Panc1 (cell line): ENCODE results near the gene EHHADH. TPM values are rescaled to one million over a fixed set of nuclear protein-coding genes. Genes with fewer than 3 reads are reported as not detected.

Experiments
- ATAC-seq: fragments of 200-7000 bp; cut with Tn5 transposase; 2 replicates; pipeline ENCODE4 v1.9.1; 2020; ENCODE audit warnings: mild to moderate bottlenecking, moderate library complexity
- BruUV-seq: library from RNA; stranded (reverse); fragments of 400-500 nt; replicated peaks from 2 replicates; lab custom pipeline; 2021; lab: Mats Ljungman, UMichigan
- CTCF ChIA-PET: fragments of 300-600 bp; sonication (Branson Sonifier 250); formaldehyde crosslinking; loops from one replicate; lab custom pipeline; 2022; ENCODE audit warnings: antibody characterized with exemption; lab: Charles Lee
- POLR2A ChIA-PET: fragments of 300-600 bp; sonication (Branson Sonifier 250); formaldehyde crosslinking; loops from one replicate; lab custom pipeline; 2022; ENCODE audit warnings: antibody characterized with exemption; lab: Charles Lee
- DNase-seq: peaks from one replicate; pipeline ENCODE4 v3.0.0-alpha.2; 2010; ENCODE audit warnings: low read depth, low spot score
- H3K27ac ChIP-seq: 2 replicates; pipeline ENCODE4 v1.5.1; 2011; ENCODE audit warnings: mild to moderate bottlenecking, low read length, inconsistent platforms
- H3K27me3 ChIP-seq: fragments of 200-500 bp; sonication (Bioruptor generic); 2 replicates; pipeline ENCODE4 v1.6.0; 2014; ENCODE audit warnings: low read length, inconsistent platforms; ENCODE audit not compliant: control insufficient read depth, insufficient read depth
- H3K36me3 ChIP-seq: fragments of 200-500 bp; sonication (Bioruptor generic); 2 replicates; pipeline ENCODE4 v1.5.1; 2014; ENCODE audit warnings: inconsistent platforms, mild to moderate bottlenecking, low read length, moderate library complexity; ENCODE audit not compliant: control insufficient read depth, insufficient read depth
- H3K4me1 ChIP-seq: 2 replicates; pipeline ENCODE4 v1.5.1; 2011; ENCODE audit warnings: inconsistent platforms, mild to moderate bottlenecking, low read length, moderate library complexity; ENCODE audit not compliant: control insufficient read depth, insufficient read depth
- H3K4me3 ChIP-seq, 2 experiments: 2 replicates each; pipeline ENCODE4 v1.5.1; 2011 to 2012; ENCODE audit warnings: low read depth in 2 of 2, low read length in 2 of 2, mild to moderate bottlenecking in 2 of 2, inconsistent platforms in 1 of 2, moderate library complexity in 1 of 2
- H3K9me3 ChIP-seq: fragments of 200-500 bp; sonication (Bioruptor generic); 2 replicates; pipeline ENCODE4 v1.5.1; 2014; ENCODE audit warnings: low read depth, mild to moderate bottlenecking, inconsistent platforms, low read length, moderate library complexity; ENCODE audit not compliant: control insufficient read depth, insufficient read depth
- POLR2AphosphoS5 ChIP-seq: IDR thresholded peaks from 2 replicates; pipeline ENCODE4 v1.6.1; 2012; ENCODE audit warnings: mild to moderate bottlenecking, low read depth, low read length, moderate library complexity
- SIN3A ChIP-seq: IDR thresholded peaks from 2 replicates; pipeline ENCODE4 v1.6.1; 2012; ENCODE audit warnings: low read depth, mild to moderate bottlenecking, low read length, moderate library complexity, borderline replicate concordance; ENCODE audit not compliant: insufficient read depth
- TCF7L2 ChIP-seq: IDR thresholded peaks from 2 replicates; pipeline ENCODE4 v1.6.1; 2011; ENCODE audit warnings: mild to moderate bottlenecking, low read depth, low read length, inconsistent platforms
- in situ Hi-C: cut with HindIII; loops from 2 replicates; pipeline ENCODE4 v1.10.0; 2016; ENCODE audit warnings: low sequenced_read_pairs, low pct_unique_long_range_greater_than_20kb
- intact Hi-C: fragments of 100-400 bp; cut with micrococcal nuclease; formaldehyde crosslinking; loops from one replicate; pipeline ENCODE4 v1.10.0; 2022; ENCODE audit not compliant: unreplicated experiment
- total RNA-seq: library from RNA; stranded (reverse); gene quantifications from one replicate; pipeline ENCODE4 v1.2.1, GENCODE V29; 2021; ENCODE audit not compliant: unreplicated experiment
- TF ChIP-seq, protein P1 (sequence below): fragments of 450-650 bp; IDR thresholded peaks from 2 replicates; pipeline ENCODE4 v1.5.1; 2017; ENCODE audit warnings: mild to moderate bottlenecking
- TF ChIP-seq, protein P2 (sequence below), 2 experiments: IDR thresholded peaks; 2 replicates each; pipeline ENCODE4 v1.6.1; 2011 to 2012; ENCODE audit warnings: low read depth in 2 of 2, control low read depth in 1 of 2, low read length in 1 of 2, mild to moderate bottlenecking in 1 of 2, moderate library complexity in 1 of 2; ENCODE audit not compliant: insufficient read depth in 1 of 2

Gene EHHADH
- total RNA-seq, 1 experiment from 2014 or later: 7.8 TPM

DNA sequence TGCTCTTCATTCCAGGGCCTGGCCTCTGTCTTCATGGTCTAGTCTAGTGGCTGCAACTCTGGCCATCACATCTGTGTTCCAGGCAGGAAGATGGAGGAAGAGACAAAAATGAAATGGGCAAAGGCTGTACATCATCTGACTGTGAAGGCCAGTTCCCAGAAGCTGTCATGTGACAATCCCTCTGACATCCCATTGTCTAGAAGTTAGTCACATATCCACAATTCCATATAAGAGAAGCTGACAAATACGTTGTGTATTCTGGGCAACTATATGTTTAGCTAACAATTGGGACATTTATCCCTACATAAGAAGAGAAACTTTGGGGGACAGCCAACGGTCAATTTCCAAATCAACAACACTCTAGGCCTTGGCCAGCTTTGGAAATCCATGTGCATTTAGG, 66.5 kb downstream of the EHHADH start:
- CTCF ChIA-PET: no interaction called here
- Histone ChIP-seq H3K27ac (no peak overlapping the region), H3K4me3 (no peak overlapping the region), H3K27me3 (peaks cover 4% of the 10 kb centered on the region; the same call in 1 of the 2 replicates), H3K9me3 (no peaks in the 10 kb centered on the region), H3K36me3 (no peaks in the 10 kb centered on the region), H3K4me1 (no peaks in the 10 kb centered on the region)
- TF ChIP-seq SIN3A: no peak
- TF ChIP-seq, protein P1, sequence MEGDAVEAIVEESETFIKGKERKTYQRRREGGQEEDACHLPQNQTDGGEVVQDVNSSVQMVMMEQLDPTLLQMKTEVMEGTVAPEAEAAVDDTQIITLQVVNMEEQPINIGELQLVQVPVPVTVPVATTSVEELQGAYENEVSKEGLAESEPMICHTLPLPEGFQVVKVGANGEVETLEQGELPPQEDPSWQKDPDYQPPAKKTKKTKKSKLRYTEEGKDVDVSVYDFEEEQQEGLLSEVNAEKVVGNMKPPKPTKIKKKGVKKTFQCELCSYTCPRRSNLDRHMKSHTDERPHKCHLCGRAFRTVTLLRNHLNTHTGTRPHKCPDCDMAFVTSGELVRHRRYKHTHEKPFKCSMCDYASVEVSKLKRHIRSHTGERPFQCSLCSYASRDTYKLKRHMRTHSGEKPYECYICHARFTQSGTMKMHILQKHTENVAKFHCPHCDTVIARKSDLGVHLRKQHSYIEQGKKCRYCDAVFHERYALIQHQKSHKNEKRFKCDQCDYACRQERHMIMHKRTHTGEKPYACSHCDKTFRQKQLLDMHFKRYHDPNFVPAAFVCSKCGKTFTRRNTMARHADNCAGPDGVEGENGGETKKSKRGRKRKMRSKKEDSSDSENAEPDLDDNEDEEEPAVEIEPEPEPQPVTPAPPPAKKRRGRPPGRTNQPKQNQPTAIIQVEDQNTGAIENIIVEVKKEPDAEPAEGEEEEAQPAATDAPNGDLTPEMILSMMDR: no peak
- TF ChIP-seq POLR2AphosphoS5: no peak
- TF ChIP-seq TCF7L2: no peak
- TF ChIP-seq, protein P2, sequence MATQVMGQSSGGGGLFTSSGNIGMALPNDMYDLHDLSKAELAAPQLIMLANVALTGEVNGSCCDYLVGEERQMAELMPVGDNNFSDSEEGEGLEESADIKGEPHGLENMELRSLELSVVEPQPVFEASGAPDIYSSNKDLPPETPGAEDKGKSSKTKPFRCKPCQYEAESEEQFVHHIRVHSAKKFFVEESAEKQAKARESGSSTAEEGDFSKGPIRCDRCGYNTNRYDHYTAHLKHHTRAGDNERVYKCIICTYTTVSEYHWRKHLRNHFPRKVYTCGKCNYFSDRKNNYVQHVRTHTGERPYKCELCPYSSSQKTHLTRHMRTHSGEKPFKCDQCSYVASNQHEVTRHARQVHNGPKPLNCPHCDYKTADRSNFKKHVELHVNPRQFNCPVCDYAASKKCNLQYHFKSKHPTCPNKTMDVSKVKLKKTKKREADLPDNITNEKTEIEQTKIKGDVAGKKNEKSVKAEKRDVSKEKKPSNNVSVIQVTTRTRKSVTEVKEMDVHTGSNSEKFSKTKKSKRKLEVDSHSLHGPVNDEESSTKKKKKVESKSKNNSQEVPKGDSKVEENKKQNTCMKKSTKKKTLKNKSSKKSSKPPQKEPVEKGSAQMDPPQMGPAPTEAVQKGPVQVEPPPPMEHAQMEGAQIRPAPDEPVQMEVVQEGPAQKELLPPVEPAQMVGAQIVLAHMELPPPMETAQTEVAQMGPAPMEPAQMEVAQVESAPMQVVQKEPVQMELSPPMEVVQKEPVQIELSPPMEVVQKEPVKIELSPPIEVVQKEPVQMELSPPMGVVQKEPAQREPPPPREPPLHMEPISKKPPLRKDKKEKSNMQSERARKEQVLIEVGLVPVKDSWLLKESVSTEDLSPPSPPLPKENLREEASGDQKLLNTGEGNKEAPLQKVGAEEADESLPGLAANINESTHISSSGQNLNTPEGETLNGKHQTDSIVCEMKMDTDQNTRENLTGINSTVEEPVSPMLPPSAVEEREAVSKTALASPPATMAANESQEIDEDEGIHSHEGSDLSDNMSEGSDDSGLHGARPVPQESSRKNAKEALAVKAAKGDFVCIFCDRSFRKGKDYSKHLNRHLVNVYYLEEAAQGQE (IDR thresholded peaks at IDR 0.05; ENCODE audit: insufficient read depth in 1 of 2, low read depth in 2 of 2, low read length in 1 of 2): no peak
- no TSS peak for BruUV-seq
- in situ Hi-C loops (no loop called here), intact Hi-C loops (no loop called here)
- DNase-seq (no peak), ATAC-seq (no peak)
- POLR2A ChIA-PET: interaction anchor here (0.9 kb wide), 1 partner anchor 32 kb away, joined by 3 read pairs; no protein-coding TSS in a partner anchor

DNA sequence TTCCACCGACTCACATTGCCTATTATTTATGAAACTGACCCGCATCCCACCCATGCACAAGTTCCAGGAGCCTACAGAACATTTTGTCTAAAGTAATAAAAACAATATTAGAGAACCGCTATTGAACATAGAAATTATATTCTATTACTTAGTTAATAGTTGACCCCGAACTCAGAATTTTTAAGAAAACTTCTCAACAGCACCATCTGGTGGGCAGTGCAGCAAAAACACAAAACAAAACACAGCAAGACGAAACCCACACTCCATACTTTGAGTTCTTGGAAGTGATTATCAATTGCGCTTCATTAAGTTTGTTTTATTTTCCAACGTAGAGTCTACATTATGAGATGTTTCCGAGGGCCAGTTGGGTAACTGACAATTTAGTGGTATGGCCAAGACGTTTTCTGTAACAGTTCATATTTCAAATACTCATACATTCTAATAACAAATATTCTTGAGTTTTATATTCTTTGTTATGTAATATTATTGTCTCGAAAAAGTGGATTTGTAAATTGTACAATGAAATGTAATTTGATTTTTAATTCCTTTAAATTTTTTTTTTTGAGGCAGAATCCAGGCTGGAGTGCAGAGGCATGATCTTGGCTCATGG, 77.0 kb downstream of the EHHADH start:
- H3K9me3 ChIP-seq: no peaks in the 10 kb centered on the region
- H3K36me3 ChIP-seq: no peaks in the 10 kb centered on the region
- CTCF ChIA-PET: no interaction called here
- no peak overlapping the region for H3K27ac ChIP-seq
- H3K4me3 ChIP-seq: no peak overlapping the region
- ATAC-seq: no peak
- H3K4me1 ChIP-seq: no peaks in the 10 kb centered on the region
- intact Hi-C loops (loop anchor here (2.0 kb wide), 1 partner anchor 302 kb away; no protein-coding TSS in a partner anchor), in situ Hi-C loops (no loop called here)
- H3K27me3 ChIP-seq: peaks cover 11% of the 10 kb centered on the region
- no TSS peak for BruUV-seq
- POLR2A ChIA-PET: no interaction called here
- DNase-seq: peak; percentile 27
- TF ChIP-seq, protein P2 (IDR thresholded peaks at IDR 0.05; ENCODE audit: insufficient read depth in 1 of 2, low read depth in 2 of 2, low read length in 1 of 2): no peak
- TF ChIP-seq, protein P1: peak; percentile 80; the same call in 1 of the 2 replicates
